ENCODE data around the gene AK9. TPM values are rescaled to one million over a fixed set of nuclear protein-coding genes. Genes with fewer than 3 reads are reported as not detected.

The AK9 gene
- total and polyA plus RNA-seq, 10 of the 15 experiments (the other 5 are each of a cell fraction or from before 2014, with no cell fraction given) = 2.1 to 7.4 (median 4.2) TPM

GRCh38 chr6:109510358-109510757 is 180.6 kb downstream of the AK9 start:
- whole genome bisulfite sequencing (ENCODE audit: insufficient coverage, insufficient replicate concordance, low lambda C conversion rate, missing lambda C conversion rate) = 0% methylated on average over 1 of the region's 1 CpG
- Histone ChIP-seq H3K36me3 (ENCODE audit: control insufficient read depth in 2 of 2, insufficient read depth in 2 of 2, low read length in 1 of 2) (no peaks in the 10 kb centered on the region), H3K27me3 (replicated peaks in 1 of 2; ENCODE audit: control insufficient read depth in 2 of 2, insufficient read depth in 2 of 2, low read length in 1 of 2) (no peaks in the 10 kb centered on the region; a peak in 1 of 4 replicates), H3K9ac (ENCODE audit: control insufficient read depth, insufficient read depth, low read length) (no peak overlapping the region), H3K27ac (ENCODE audit: control insufficient read depth, insufficient read depth) (no peak overlapping the region), H3K4me1 (ENCODE audit: control insufficient read depth, insufficient read depth, low read length) (no peaks in the 10 kb centered on the region), H3K79me2 (ENCODE audit: control insufficient read depth, insufficient read depth, low read length) (no peaks in the 10 kb centered on the region), H3K9me3 (replicated peaks; ENCODE audit: control insufficient read depth, insufficient read depth, low read length) (no peaks in the 10 kb centered on the region; the same call in 2 of the 3 replicates), H3K4me3 (no peak overlapping the region), H4K20me1 (ENCODE audit: control insufficient read depth, insufficient read depth) (no peaks in the 10 kb centered on the region), H3K4me2 (ENCODE audit: control insufficient read depth, insufficient read depth) (no peak overlapping the region), H2AFZ (ENCODE audit: control insufficient read depth, low read depth, low read length) (no peak overlapping the region)
- SMC1A ChIA-PET (ENCODE audit: uncharacterized antibody, unreplicated experiment) = no interaction called here
- RAD21 ChIA-PET (ENCODE audit: unreplicated experiment) = interaction anchor here (0.6 kb wide), 1 partner anchor 75 kb away, joined by 3 read pairs; no protein-coding TSS in a partner anchor
- DNase-seq (ENCODE audit: low read depth, low spot score) (no peak), ATAC-seq (no peak), FAIRE-seq (no peak)
- BruUV-seq (replicated peaks) = no TSS peak
- TF ChIP-seq ZBTB33 (IDR thresholded peaks at IDR 0.05) = no peak
- TF ChIP-seq USF1 (IDR thresholded peaks at IDR 0.05; ENCODE audit: borderline replicate concordance, extremely low read length, insufficient read depth, low read depth, low read length) = no peak
- no peak for TF ChIP-seq IKZF1 (conservative IDR thresholded peaks at IDR 0.05)
- TF ChIP-seq SP1 (IDR thresholded peaks at IDR 0.05; ENCODE audit: low read depth, low read length) = no peak
- no peak for TF ChIP-seq WRNIP1 (IDR thresholded peaks at IDR 0.05; ENCODE audit: borderline replicate concordance, low read depth, low read length)
- no peak for TF ChIP-seq NFIC (IDR thresholded peaks at IDR 0.05; ENCODE audit: low read depth, low read length)
- no peak for TF ChIP-seq BMI1 (IDR thresholded peaks at IDR 0.05; ENCODE audit: borderline replicate concordance)
- no peak for TF ChIP-seq POU2F2 (IDR thresholded peaks at IDR 0.05; ENCODE audit: borderline replicate concordance, low read depth, low read length)
- no peak for TF ChIP-seq NR2F1 (conservative IDR thresholded peaks at IDR 0.05)
- no peak for TF ChIP-seq CEBPB (IDR thresholded peaks at IDR 0.05; ENCODE audit: borderline replicate concordance in 1 of 2, low read depth in 2 of 2, low read length in 2 of 2)
- no peak for TF ChIP-seq E2F8 (IDR thresholded peaks at IDR 0.05; ENCODE audit: low read depth, partially characterized antibody)
- no peak for TF ChIP-seq TBL1XR1 (IDR thresholded peaks at IDR 0.05; ENCODE audit: low read depth, low read length)
- TF ChIP-seq NFYB (IDR thresholded peaks at IDR 0.05; ENCODE audit: insufficient read depth, low read depth, low read length) = no peak
- no peak for TF ChIP-seq MLLT1 (IDR thresholded peaks at IDR 0.05)
- no peak for TF ChIP-seq ZNF622 (IDR thresholded peaks at IDR 0.05)
- TF ChIP-seq BCL11A (IDR thresholded peaks at IDR 0.05; ENCODE audit: low read depth, low read length) = no peak
- CTCF ChIA-PET = interaction anchor here (0.6 kb wide), 1 partner anchor 881 kb away, joined by 3 read pairs; no protein-coding TSS in a partner anchor
- POLR2A ChIA-PET = no interaction called here
- in situ Hi-C loops (cut with MboI) = no loop called here
- intact Hi-C loops (cut with micrococcal nuclease; ENCODE audit: unreplicated experiment) = no loop called here

All from GM12878 (cell line).